Mesendoderm (in vitro differentiated cells): ENCODE results near the gene CDC14A.
A peak's percentile ranks its signal among the peaks of the same experiment; 100 is the strongest.

Source experiments
- DNase-seq: peaks from one replicate; pipeline ENCODE4 v3.0.0; 2013
- H2AK5ac ChIP-seq: 2 replicates; pipeline ENCODE4 v1.6.1; 2013; ENCODE audit warnings: low read length, inconsistent platforms
- H2BK120ac ChIP-seq: 2 replicates; pipeline ENCODE4 v1.6.1; 2013; ENCODE audit warnings: low read depth, mild to moderate bottlenecking, low read length, moderate library complexity, mixed read lengths
- H2BK15ac ChIP-seq: replicated peaks from 2 replicates; pipeline ENCODE4 v1.6.1; 2013; ENCODE audit warnings: low read depth, mild to moderate bottlenecking, moderate library complexity
- H2BK5ac ChIP-seq: 2 replicates; pipeline ENCODE4 v1.6.1; 2013; ENCODE audit warnings: low read length, inconsistent platforms
- H3K18ac ChIP-seq: 2 replicates; pipeline ENCODE4 v1.6.1; 2013; ENCODE audit warnings: mild to moderate bottlenecking, low read length, mixed read lengths
- H3K23ac ChIP-seq: one replicate; pipeline ENCODE4 v1.6.1; 2013; ENCODE audit warnings: low read length
- H3K27ac ChIP-seq: 2 replicates; pipeline ENCODE4 v1.5.1; 2013; ENCODE audit warnings: low read depth, mild to moderate bottlenecking, inconsistent platforms, low read length, moderate library complexity
- H3K27me3 ChIP-seq: 2 replicates; pipeline ENCODE4 v1.6.1; 2013; ENCODE audit warnings: low read length, control low read depth, mild to moderate bottlenecking, inconsistent platforms; ENCODE audit not compliant: insufficient read depth, poor library complexity
- H3K36me3 ChIP-seq: 2 replicates; pipeline ENCODE4 v1.6.1; 2013; ENCODE audit warnings: low read length, inconsistent platforms; ENCODE audit not compliant: control insufficient read depth, insufficient read depth
- H3K4ac ChIP-seq: one replicate; pipeline ENCODE4 v1.6.1; 2013; ENCODE audit warnings: low read depth, mild to moderate bottlenecking, low read length, moderate library complexity
- H3K4me1 ChIP-seq: 2 replicates; pipeline ENCODE4 v1.6.1; 2013; ENCODE audit warnings: low read depth, low read length, inconsistent platforms; ENCODE audit not compliant: control insufficient read depth
- H3K4me2 ChIP-seq: 2 replicates; pipeline ENCODE4 v1.6.1; 2013; ENCODE audit warnings: low read length
- H3K4me3 ChIP-seq: 2 replicates; pipeline ENCODE4 v1.5.1; 2013; ENCODE audit warnings: mild to moderate bottlenecking, low read length
- H3K56ac ChIP-seq: one replicate; pipeline ENCODE4 v1.6.1; 2013; ENCODE audit warnings: low read length
- H3K79me1 ChIP-seq: 2 replicates; pipeline ENCODE4 v1.6.1; 2013; ENCODE audit warnings: low read length, inconsistent platforms
- H3K79me2 ChIP-seq: 2 replicates; pipeline ENCODE4 v1.6.1; 2013; ENCODE audit warnings: mild to moderate bottlenecking, low read length; ENCODE audit not compliant: control insufficient read depth, insufficient read depth
- H3K9ac ChIP-seq: 2 replicates; pipeline ENCODE4 v1.6.1; 2013; ENCODE audit warnings: low read length, inconsistent platforms
- H4K5ac ChIP-seq: one replicate; pipeline ENCODE4 v1.6.1; 2013; ENCODE audit warnings: low read length
- H4K8ac ChIP-seq: one replicate; pipeline ENCODE4 v1.6.1; 2013; ENCODE audit warnings: low read depth, mild to moderate bottlenecking, control low read depth, low read length, moderate library complexity
- WGBS: extraction: QIAGEN DNeasy Blood & Tissue Kit; methylation state at CpG from one replicate; pipeline ENCODE4 v1.1.7; 2013; ENCODE audit warnings: low lambda C conversion rate, missing lambda C conversion rate; ENCODE audit not compliant: insufficient coverage; ENCODE audit errors: extremely low coverage; 5-methylcytosine and 5-hydroxymethylcytosine counted together

The CDC14A gene

GRCh38 chr1:100456880-100457279 is 104.6 kb downstream of the CDC14A start:
- H3K9ac ChIP-seq, result no peak overlapping the region

GRCh38 chr1:100457683-100458082 is 105.4 kb downstream of the CDC14A start:
- no peak overlapping the region for H3K27ac ChIP-seq
- no peaks in the 10 kb centered on the region for H3K27me3 ChIP-seq
- no peak for DNase-seq
- H2BK5ac ChIP-seq, result no peak overlapping the region
- H3K23ac ChIP-seq, result no peak overlapping the region
- H2BK120ac ChIP-seq, result no peak overlapping the region
- H4K8ac ChIP-seq, result no peak overlapping the region
- H3K79me2 ChIP-seq, result no peaks in the 10 kb centered on the region
- H3K4me2 ChIP-seq, result no peak overlapping the region
- no peak overlapping the region for H4K5ac ChIP-seq
- no peak overlapping the region for H2BK15ac ChIP-seq
- no peak overlapping the region for H3K4ac ChIP-seq
- no peak overlapping the region for H3K4me3 ChIP-seq
- no peak overlapping the region for H3K18ac ChIP-seq
- H3K79me1 ChIP-seq, result no peaks in the 10 kb centered on the region
- H3K36me3 ChIP-seq, result no peaks in the 10 kb centered on the region
- H3K4me1 ChIP-seq, result peaks cover 7% of the 10 kb centered on the region
- H2AK5ac ChIP-seq, result no peak overlapping the region
- no peak overlapping the region for H3K9ac ChIP-seq
- no peak overlapping the region for H3K56ac ChIP-seq
- no CpG with 5 or more reads among the region's 2 CpGs for WGBS

More at GRCh38 chr1:100456880-100457279, 104.6 kb downstream of the CDC14A start:
- Histone ChIP-seq H2BK120ac (no peak overlapping the region), H2BK15ac (no peak overlapping the region), H3K4ac (no peak overlapping the region), H3K79me2 (no peaks in the 10 kb centered on the region), H3K4me1 (peaks cover 2% of the 10 kb centered on the region), H3K4me3 (no peak overlapping the region), H3K36me3 (no peaks in the 10 kb centered on the region), H4K8ac (no peak overlapping the region), H3K23ac (no peak overlapping the region), H3K79me1 (no peaks in the 10 kb centered on the region), H3K56ac (no peak overlapping the region), H2AK5ac (no peak overlapping the region), H3K27ac (no peak overlapping the region), H3K27me3 (no peaks in the 10 kb centered on the region), H3K18ac (no peak overlapping the region), H3K4me2 (no peak overlapping the region), H2BK5ac (no peak overlapping the region), H4K5ac (no peak overlapping the region)
- WGBS, result no CpG with 5 or more reads among the region's 2 CpGs
- peak; percentile 60 for DNase-seq

- Histone ChIP-seq H3K79me2 (no peaks in the 10 kb centered on the region), H2AK5ac (no peak overlapping the region), H4K5ac (no peak overlapping the region), H3K4me3 (no peak overlapping the region), H3K27me3 (no peaks in the 10 kb centered on the region), H3K9ac (no peak overlapping the region), H2BK5ac (no peak overlapping the region), H3K79me1 (no peaks in the 10 kb centered on the region), H3K36me3 (no peaks in the 10 kb centered on the region), H3K4me2 (no peak overlapping the region), H3K18ac (no peak overlapping the region), H4K8ac (no peak overlapping the region), H2BK15ac (no peak overlapping the region), H3K4ac (no peak overlapping the region), H3K23ac (no peak overlapping the region), H2BK120ac (no peak overlapping the region), H3K56ac (no peak overlapping the region), H3K4me1 (peaks cover 7% of the 10 kb centered on the region), H3K27ac (no peak overlapping the region)
- 100% methylated on average over 1 of the region's 6 CpGs for WGBS
- DNase-seq, result no peak
These were observed 106.5 kb downstream of the CDC14A start for GRCh38 chr1:100458661-100459357.

- Histone ChIP-seq H2AK5ac (no peak overlapping the region), H3K56ac (no peak overlapping the region), H3K79me1 (no peaks in the 10 kb centered on the region), H3K36me3 (no peaks in the 10 kb centered on the region), H3K4me1 (peaks cover 7% of the 10 kb centered on the region), H3K79me2 (no peaks in the 10 kb centered on the region), H3K18ac (no peak overlapping the region), H2BK5ac (no peak overlapping the region), H2BK120ac (no peak overlapping the region), H3K9ac (no peak overlapping the region), H3K27ac (no peak overlapping the region), H3K4me3 (no peak overlapping the region), H4K8ac (no peak overlapping the region), H2BK15ac (no peak overlapping the region), H4K5ac (no peak overlapping the region), H3K4me2 (no peak overlapping the region), H3K27me3 (no peaks in the 10 kb centered on the region), H3K23ac (no peak overlapping the region), H3K4ac (no peak overlapping the region)
- no CpG with 5 or more reads among the region's 12 CpGs for WGBS
- DNase-seq, result peak; percentile 81
These were observed 107.2 kb downstream of the CDC14A start for GRCh38 chr1:100459358-100460114.

- Histone ChIP-seq H3K4ac (no peak overlapping the region), H3K23ac (no peak overlapping the region), H2BK15ac (no peak overlapping the region), H3K27ac (no peak overlapping the region), H3K9ac (no peak overlapping the region), H3K27me3 (no peaks in the 10 kb centered on the region), H3K18ac (no peak overlapping the region), H3K4me1 (peaks cover 7% of the 10 kb centered on the region), H3K36me3 (no peaks in the 10 kb centered on the region), H3K79me2 (no peaks in the 10 kb centered on the region), H2AK5ac (no peak overlapping the region), H3K4me3 (no peak overlapping the region), H4K5ac (no peak overlapping the region), H3K56ac (no peak overlapping the region), H2BK120ac (no peak overlapping the region), H3K79me1 (no peaks in the 10 kb centered on the region), H3K4me2 (no peak overlapping the region), H2BK5ac (no peak overlapping the region), H4K8ac (no peak overlapping the region)
- no peak for DNase-seq
- no CpG with 5 or more reads among the region's 4 CpGs for whole genome bisulfite sequencing
These were observed 108.9 kb downstream of the CDC14A start for GRCh38 chr1:100461222-100461621.
